ENCODE results near the gene ATG3.

The ATG3 gene

GRCh38 chr3:112560307-112560706 is 1.5 kb downstream of the ATG3 start:
- peak overlapping the region; percentile 91 for H3K4me3 ChIP-seq (ENCODE audit: low read depth, low read length)
- TF ChIP-seq CTCF (IDR thresholded peaks at IDR 0.05; ENCODE audit: insufficient read depth, low read length, missing control alignments), result no peak
- no peak for DNase-seq (ENCODE audit: low read depth, low spot score)
- ChIA-PET POLR2A (no interaction called here), CTCF (interaction anchor here (0.5 to 2.2 kb wide), 4 partner anchors 12 to 1204 kb away, joined by 3 to 6 read pairs (median 3); no protein-coding TSS in a partner anchor)

GRCh38 chr3:112557976-112558375 is 3.8 kb downstream of the ATG3 start:
- no peak for DNase-seq (ENCODE audit: low read depth, low spot score)
- CTCF ChIA-PET, result no interaction called here
- TF ChIP-seq CTCF (IDR thresholded peaks at IDR 0.05; ENCODE audit: insufficient read depth, low read length, missing control alignments), result no peak
- POLR2A ChIA-PET, result no interaction called here
- H3K4me3 ChIP-seq (ENCODE audit: low read depth, low read length), result no peak overlapping the region

GRCh38 chr3:112555535-112556170 is 6.1 kb downstream of the ATG3 start:
- ChIA-PET POLR2A (no interaction called here), CTCF (interaction anchor here (1.0 kb wide), 1 partner anchor 21 kb away, joined by 3 read pairs; no protein-coding TSS in a partner anchor)
- no peak for TF ChIP-seq CTCF (IDR thresholded peaks at IDR 0.05; ENCODE audit: insufficient read depth, low read length, missing control alignments)
- no peak overlapping the region for H3K4me3 ChIP-seq (ENCODE audit: low read depth, low read length)
- no peak for DNase-seq (ENCODE audit: low read depth, low spot score)

GRCh38 chr3:112550859-112551258 is 10.9 kb downstream of the ATG3 start:
- POLR2A ChIA-PET, result no interaction called here
- CTCF ChIA-PET, result interaction anchor here (1.1 to 2.2 kb wide), 3 partner anchors 11 to 17 kb away, joined by 3 to 5 read pairs (median 4); no protein-coding TSS in a partner anchor
- no peak for TF ChIP-seq CTCF (IDR thresholded peaks at IDR 0.05; ENCODE audit: insufficient read depth, low read length, missing control alignments)
- no peak for DNase-seq (ENCODE audit: low read depth, low spot score)
- no peak overlapping the region for H3K4me3 ChIP-seq (ENCODE audit: low read depth, low read length)

- CTCF ChIA-PET, result no interaction called here
- no peak for TF ChIP-seq CTCF (IDR thresholded peaks at IDR 0.05; ENCODE audit: insufficient read depth, low read length, missing control alignments)
- DNase-seq (ENCODE audit: low read depth, low spot score), result no peak
- POLR2A ChIA-PET, result no interaction called here
- H3K4me3 ChIP-seq (ENCODE audit: low read depth, low read length), result no peak overlapping the region
Observed at GRCh38 chr3:112546216-112546759, 15.5 kb downstream of the ATG3 start.

- DNase-seq (ENCODE audit: low read depth, low spot score), result no peak
- TF ChIP-seq CTCF (IDR thresholded peaks at IDR 0.05; ENCODE audit: insufficient read depth, low read length, missing control alignments), result no peak
- ChIA-PET CTCF (interaction anchor here (1.4 to 2.0 kb wide), 3 partner anchors 9 to 11 kb away, joined by 3 to 4 read pairs (median 4); no protein-coding TSS in a partner anchor), POLR2A (no interaction called here)
- H3K4me3 ChIP-seq (ENCODE audit: low read depth, low read length), result no peak overlapping the region
Observed at GRCh38 chr3:112539825-112540650, 21.7 kb downstream of the ATG3 start.

Data from AG04449 (cell line).